HG02678 (cell line): ENCODE data around the gene CAMSAP1.
A peak's percentile ranks its signal among the peaks of the same experiment; 100 is the strongest.
"Not testable (repeated sequence)": the region's sequence is repeated elsewhere in the genome, so short reads cannot be mapped to it uniquely, and the experiment has no call there.

ENCODE experiments used
- ATAC-seq: cut with Tn5 transposase; IDR thresholded peaks from one replicate; pipeline ENCODE4 v1.9.1; 2021; ENCODE audit warnings: mild to moderate bottlenecking, moderate library complexity; ENCODE audit not compliant: unreplicated experiment

The CAMSAP1 gene

DNA sequence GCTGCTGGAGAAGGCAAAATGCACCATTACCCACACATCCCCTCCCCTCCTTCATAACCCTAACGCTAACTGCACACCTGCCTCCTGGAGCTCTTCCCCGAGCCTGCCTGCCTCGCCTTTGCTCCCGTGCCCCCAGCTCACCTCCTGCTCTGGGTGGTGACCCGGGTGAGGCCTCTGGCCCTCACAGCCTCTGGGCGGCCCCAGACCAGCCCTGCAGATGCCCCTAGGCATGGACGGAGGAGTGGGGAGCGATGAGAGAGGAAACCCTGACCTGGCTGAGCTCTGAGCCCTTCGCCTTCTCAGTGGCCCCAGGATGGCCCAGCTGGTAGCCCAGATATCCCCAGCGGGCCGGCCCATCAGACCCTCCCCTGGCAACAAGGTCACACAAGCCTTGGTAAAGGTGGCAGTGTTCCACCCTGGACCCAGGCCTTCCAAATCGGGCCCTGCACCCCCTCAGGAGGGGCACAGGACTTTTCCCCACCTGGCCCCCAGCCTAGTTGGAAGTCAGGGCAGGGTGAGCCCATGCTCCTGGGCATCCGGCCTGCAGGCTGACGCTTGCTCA is 14.5 kb upstream of the CAMSAP1 start:
- ATAC-seq = no peak

DNA sequence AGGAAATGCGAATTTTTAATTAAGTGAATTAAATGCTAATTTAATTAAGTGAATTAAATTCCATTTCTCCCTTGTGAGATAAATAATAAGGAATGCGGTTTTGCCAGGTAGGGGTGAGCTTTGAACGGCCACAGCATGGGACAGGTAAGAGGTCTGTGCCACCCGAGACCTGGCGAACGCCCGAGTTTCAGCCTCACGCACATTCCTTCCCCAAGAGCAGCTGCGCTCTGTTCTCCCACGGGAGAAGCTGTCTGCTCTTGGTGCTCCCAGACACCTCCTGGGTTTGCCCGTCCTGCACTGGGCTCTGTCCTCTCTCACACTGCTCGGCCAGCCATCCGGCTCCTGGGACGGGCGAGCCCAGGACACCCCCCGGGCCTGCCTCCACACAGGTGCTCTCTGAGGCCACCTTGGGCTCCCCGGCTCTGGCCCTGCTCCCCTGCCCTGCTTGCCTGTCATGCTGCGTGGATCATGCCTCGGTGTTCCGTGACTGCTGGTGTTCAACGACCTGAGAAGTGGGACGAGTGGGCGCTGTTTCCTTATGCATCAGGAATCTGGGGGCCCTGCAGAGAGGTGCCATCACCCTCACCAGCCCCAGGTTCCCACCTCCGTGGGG is 13.7 kb upstream of the CAMSAP1 start:
- ATAC-seq = no peak

DNA sequence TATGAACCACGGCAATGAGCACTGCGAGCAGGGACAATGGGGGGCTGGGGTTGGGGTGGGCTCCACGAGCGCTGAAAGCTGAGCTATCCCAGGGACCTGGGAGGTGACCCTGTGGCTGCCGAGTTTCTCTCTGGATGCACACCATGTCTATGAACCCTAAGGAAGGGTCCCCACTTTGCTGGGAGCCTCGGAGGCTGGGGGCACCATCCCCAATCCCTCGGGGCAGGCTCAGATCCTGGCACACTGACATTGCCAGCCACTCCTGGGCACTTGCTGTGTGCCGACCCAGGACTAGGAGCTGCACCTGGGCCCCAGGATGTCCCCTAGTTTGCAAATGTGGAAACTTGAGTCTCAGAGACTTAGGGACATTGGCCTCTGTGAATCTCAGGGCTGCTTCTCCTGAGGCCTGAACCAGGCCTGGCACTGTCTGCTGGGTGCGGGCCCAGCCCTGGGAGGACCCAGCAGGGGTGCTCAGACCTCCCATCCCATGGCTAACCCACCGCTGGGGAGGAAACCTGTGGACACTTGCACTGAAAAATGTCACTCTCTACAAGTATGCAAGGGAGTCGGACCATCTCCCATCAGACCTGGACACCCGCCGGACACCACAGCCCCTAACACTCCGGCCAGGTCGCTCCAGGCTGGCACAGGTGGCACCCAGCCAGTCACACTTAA is 13.0 kb upstream of the CAMSAP1 start:
- no peak for ATAC-seq

DNA sequence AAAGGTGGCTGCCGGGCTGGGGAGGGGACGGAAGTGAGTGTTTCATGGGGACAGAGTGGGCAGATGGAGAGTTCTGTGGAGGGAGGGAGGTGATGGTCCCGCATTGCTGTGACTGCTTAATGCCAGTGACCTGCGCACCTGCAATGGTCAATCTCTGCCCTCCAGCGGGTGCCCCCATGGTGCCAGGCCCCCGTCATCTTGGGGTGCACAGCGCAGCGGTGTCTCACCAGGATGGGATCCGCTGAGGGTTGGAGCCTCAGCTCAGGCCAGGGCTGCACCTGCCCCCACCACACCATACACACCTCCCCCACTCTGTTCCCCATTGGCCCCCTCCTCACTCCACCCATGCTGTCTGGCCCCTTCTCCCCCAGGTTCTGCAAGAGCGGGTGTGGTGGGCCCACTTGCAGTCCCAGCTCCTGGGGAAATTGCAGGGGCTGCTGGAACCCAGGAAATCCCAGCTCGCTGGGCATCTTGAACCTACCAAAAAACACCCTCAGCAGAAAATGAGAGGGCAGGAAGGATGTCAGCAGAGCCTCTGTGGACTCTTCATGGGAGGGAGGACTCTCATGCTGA is 12.1 kb upstream of the CAMSAP1 start:
- no peak for ATAC-seq

DNA sequence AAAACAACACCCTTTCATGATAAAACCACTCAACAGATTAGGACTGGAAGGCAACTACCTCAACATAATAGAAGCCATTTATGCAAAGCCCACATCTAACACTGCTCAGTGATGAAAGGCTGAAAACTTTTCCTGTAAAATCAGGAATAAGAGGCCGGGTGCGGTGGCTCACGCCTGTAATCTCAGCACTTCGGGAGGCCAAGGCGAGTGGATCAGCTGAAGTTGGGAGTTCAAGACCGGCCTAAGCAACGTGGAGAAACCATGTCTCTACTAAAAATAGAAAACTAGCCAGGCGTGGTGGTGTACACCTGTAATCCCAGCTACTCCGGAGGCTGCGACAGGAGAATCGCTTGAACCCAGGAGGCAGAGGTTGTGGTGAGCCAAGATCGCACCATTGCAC is 8.9 kb upstream of the CAMSAP1 start:
- not testable (repeated sequence) for ATAC-seq

DNA sequence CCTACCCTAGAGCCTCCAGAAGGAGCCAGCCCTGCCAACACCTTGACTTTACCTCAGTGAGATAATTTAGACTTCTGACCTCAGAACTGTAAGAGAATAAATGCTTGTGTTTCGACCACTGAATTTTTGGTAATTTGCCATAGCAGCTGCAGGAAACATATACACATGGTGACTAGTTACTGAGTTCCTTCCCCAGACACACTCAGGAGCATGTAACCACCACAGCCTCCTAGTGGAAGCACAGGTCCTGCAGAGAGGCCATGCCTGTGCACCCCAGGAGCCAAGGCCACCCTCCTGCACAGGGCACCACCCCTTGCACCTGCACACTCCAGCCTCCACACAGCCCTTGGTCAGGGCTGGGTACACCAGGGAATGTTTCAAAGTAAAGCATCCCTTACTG is 7.6 kb upstream of the CAMSAP1 start:
- ATAC-seq = no peak

DNA sequence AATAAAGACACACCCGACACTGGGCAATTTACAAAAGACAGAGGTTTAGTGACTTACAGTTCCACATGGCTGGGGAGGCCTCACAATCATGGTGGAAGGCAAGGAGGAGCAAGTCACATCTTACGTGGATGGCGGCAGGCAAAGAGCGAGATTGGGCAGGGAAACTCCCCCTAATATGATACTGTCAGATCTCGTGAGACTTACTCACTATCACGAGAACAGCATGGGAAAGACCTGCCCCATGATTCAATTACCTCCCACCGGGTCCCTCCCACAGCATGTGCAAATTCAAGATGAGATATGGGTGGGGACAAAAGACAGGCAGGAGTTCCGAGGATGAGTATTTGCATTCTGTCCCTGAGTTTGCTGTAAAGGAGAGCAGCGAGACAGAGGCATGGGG is 3.9 kb upstream of the CAMSAP1 start:
- ATAC-seq = not testable (repeated sequence)

DNA sequence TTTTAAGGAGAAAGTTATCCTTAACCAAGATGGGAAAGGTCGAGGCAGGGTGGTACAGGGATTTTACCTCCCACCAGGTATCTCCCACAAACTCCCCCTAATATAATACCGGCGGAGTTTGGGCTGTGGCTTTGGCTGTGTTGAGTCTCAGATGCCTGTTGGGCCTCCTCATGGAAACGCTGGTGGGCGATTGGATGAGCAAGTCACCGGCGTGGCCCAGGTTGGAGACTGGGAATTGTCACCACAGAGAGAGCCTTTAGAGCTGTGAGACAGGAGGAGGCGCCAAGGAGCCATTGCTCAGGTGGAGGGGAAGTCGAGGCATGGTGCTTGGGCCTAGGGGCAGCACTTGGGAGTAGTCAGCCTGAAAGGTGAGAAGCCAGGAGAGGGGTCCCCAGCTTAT is 3.4 kb upstream of the CAMSAP1 start:
- ATAC-seq = no peak

DNA sequence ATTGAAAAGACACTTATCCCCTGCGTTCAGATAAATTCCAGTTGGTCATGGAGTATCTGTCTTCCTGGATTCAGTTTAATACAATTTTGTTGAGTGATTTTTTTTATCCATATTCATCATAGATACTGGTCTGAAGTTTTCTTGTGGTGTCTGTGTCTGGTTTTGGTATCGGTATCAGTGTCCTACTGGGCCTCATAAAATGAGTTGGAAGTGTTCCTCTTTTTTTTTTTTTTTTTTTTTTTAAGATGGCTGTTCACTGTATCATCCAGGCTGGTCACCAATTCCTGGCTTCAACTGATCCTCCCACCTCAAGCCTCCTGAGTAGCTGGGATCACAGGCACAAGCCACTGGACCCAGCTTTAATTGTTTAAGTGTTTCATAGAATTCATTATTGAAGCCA is 2.9 kb upstream of the CAMSAP1 start:
- no peak for ATAC-seq

DNA sequence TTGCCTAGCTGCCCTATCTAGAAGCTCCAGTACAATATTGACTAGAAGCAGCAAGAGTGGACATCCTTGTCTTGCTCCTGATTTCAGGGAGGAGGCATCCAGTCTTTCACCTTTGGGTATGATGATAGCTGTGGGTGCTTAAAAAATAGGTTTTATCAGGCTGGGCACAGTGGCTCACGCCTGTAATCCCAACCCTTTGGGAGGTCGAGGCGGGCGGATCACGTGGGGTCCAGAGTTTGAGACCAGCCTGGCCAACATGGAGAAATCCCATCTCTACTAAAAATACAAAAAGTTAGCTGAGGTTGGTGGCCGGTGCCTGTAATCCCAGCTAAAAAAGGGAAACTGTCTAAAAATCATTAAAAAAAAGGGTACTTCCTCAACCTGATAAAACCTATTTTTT is 2.0 kb upstream of the CAMSAP1 start:
- no peak for ATAC-seq

DNA sequence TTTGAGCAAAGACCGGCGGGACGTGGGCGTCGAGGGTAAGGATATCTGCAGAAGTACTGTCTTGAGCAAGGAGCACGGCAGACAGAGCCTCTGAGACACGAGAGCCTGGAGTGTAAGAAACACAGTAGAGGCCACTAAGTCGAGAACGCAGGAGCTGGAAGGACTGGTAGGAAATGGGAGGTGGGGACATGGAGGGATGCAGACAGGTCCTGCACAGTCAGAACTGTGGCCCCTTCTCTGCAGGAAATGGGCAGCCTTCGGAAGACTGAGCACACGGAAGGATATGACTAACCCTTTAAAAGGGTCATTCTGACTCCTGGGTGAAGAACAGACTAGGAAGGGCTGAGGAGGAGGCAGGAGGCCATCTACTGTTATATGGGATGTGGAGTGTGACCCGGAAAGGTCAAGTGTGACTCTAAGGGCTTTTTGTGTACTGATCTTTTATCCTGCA is 1.4 kb upstream of the CAMSAP1 start:
- no peak for ATAC-seq

DNA sequence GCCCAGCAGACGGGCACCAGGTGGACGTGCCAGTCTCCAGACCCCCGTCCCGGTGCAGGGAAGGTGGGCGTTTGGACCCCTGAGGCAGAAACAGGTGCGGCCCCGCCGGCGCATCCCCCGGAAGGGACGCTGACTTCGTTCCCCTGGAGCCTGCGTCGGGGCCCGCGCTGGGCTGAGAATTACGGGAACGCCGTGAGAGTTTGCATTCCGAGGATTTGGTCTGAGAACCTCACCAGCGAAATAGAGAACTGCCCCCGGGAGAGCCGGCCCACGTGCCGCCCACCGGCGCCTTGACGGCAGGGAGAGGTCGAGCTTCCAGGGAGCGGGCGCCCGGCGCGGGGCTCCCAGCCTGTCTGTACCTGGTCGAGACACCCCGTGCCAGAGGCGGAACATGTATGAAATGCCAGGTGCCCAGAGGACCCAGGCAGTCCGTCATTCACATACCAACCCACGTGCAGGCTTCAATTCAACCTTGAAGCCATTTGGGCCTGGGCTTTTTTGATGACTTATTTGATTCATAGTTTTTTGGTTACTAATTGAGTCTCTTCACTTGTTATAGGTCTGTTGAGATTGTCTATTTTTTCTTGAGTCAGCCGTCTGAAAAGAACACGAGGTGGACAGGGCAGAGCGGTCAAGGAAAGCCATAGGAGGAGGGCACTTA is 877 bp upstream of the CAMSAP1 start:
- ATAC-seq = no peak

DNA sequence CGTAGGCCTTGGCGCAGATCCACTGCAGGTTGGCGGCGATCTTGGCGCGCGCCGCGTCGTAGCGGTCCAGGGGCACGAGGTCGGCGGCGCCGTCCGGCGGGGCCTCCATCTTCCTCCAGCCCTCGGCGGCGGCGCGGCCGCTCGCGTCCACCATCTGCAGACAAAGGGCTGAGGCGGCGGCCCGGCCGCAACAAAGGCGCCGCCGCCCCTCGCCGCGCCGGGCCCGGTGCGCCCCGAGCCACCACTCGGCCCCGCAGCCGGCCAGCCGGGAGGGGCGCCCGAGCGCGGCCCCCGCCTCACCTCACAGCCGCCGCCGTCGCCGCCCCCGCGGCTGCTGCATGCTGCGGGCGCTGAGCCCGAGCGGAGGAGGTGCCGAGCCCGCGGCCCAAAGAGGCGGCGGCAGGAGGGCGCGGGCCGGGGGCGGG is 328 bp downstream of the CAMSAP1 start:
- peak; percentile 11 for ATAC-seq

DNA sequence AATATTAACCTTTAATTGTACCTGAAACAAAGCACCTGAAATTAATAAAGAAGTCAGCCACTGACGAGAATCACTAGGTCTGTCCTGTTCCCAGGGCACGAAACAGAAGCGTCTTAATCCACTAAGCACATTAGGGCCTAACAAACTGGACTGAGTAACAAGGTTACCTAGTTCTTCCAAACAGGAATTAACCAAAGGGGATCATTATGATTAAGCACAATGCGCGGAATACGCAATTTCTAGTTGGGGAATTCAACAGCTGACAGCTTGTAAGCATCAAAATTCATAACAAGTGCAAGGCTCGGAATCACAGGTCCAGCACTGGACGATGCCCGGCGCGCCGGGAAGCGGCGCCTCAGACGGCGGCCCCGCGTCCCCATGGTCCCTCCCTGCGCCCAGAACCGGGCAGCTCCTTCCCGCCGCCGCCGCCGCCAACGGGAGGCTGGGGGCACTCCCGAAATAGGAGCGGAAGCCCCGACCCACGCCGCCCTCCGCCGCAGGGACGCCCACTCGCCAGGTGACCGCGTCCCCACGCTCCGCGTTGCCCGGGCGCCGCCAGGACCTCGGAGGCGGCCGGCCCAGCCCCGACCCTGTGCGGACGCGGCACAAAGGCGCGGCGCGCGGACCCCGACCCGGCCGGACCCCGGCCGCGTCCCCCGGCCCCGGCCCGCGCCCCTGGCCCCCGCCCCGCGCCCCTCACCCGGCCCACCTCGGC is 898 bp downstream of the CAMSAP1 start:
- ATAC-seq = peak; percentile 5

DNA sequence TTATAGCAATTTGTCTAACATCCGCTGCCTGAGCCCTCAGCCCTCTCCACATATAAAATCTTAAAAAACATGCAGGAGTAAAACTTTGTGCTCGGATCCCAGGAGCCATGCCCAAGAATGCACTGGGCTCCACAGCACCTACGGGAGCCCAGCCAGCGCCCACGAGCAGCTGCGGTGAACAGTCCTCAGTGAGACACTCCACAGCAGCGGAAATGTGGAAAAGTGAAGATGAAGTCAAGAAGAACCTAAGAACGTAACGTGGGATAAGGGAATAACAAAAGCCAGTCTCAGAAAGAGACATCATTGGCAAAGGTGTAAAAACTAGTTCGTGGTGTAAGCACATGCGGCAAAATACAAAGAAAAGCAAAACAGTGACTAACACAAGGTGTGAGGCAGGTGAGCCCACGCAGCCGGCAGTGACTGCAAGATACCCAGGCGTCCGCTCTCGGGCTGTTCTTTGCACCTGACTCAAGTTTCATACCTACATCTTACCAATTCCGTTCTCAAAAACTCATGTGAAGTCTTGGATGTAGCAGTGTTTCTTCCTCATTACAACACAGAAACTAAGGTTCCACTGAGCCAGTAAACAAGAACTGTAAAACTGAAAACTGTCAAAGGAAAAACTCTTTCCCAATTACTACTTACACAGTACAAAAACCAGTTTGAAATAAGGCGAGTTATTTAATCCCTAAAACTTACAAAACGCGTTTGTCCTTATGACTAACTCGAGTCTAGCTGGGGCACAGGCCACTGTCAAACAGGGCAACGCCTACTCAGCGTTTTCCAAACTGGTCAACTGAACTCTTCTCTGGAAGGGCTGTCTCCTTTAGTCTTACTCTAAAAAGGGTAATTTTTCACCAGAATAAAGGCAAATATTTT is 1.7 kb downstream of the CAMSAP1 start:
- no peak for ATAC-seq

DNA sequence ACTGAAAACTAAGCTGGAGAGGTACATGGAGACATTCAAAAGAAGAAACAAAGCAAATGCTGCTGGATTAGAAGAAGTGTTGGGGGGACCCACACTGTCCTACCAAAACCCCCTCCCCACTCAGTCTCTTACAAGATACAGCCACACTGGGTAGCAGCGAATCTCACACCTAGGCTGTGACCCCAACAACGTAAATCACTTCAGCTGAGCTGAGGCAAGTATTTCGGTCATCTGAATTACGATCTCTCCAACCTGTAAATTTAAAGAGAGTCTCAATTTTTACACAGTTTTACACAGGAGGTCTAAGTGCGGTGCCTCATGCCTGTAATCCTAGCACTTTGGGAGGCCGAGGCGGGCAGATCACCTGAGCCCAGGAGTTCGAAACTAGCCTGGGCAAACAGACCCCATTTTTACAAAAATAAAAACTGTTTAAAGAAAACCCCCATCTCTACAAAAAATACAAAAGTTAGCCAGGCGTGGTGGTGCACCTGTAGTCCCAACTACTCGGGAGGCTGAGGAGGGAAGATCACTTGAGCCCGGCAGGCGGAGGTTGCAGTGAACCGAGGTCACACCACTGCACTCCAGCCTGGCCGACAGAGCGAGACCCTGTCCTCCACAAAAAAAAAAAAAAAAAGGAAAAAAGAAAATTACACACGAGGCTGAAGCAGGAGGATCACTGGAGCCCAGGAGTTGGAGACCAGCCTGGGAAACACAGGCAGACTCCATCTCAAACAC is 3.4 kb downstream of the CAMSAP1 start:
- ATAC-seq = no peak

DNA sequence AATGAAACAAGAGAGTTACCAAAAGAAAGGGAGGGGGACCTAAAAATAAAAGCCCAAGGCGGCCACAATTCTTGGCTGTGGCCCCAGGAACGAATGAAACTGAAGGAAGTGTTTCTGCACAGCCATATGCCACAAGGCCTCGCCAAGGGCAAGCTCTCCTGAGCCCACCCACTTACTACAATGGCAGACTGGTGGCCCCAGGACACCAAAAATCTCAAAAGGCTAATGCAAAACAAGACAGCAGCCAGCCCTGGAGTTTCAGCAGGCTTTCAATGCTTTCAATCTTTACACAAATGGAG is 4.0 kb downstream of the CAMSAP1 start:
- no peak for ATAC-seq

DNA sequence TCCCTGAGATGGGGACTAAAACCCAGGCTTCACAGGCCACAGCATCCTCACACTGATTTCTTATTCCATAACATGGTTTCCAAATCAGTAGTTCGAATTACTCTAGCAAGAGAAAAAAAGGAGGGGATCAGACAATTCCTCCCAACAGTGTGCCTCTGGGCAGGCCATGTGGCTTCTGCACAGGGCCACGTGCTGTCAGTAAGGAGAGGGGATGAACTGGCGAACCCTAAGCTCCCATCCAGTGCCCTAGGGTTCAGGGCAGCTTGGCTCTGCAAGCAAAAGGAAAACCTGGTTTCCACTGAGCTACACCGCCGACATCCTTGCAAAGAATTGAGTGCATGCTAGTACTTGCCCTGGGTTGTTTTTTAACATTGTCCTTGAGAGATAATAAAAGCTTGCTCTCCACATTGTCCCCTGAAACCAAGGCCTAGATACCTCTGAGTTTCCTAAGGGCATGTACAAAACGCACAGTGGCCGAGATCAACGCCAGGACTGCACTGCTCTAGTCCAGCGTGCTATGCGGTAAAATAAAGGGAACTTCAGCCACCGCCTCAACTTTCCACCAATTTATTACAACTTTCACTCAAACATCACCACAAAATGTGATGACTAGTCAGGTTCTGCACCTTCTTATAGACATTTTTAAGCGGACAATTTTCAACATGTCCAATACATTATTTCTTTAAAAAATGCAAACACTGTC is 4.5 kb downstream of the CAMSAP1 start:
- no peak for ATAC-seq

DNA sequence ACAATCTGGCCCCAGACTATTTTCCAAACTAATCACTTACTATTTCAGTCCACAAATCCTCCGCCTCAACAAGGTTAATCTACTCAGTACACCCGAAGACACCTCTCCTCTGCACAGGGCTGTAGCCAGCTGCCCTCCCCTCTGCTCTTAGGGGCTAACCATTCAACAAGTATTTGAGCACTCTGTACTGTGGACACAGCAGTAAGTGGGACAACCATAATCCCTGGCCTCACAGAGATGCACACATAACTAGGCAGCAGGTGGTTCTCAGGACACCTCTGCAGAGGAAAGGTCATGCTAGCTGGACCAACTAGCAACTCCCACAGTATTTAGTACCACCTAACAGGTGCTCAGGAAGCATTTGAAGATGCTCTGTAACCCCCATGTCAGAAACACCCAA is 5.5 kb downstream of the CAMSAP1 start:
- ATAC-seq = no peak
